ENCODE measurements around the gene ZNF780A. TPM values are rescaled to one million over a fixed set of nuclear protein-coding genes. Genes with fewer than 3 reads are reported as not detected.

Gene ZNF780A
- total RNA-seq, 1 donor from 2014 or later: 23.8 TPM

DNA sequence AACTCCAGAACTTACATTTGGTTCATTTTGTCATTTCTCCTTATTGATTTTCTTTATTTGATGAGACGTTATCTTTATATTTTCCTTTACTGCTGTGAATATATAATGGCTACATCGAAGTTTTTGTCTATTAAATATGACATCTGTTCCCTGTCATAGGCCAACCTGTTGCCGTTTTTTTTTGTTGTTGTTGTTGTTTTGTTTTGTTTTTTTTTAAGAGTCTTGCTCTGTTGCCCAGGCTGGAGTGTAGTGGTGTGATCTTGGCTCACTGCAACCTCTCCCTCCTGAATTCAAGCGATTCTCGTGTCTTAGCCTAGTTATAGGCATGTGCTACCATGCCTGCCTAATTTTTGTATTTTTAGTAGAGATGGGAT lies 64.2 kb downstream of the ZNF780A start:
- peaks cover 34% of the 10 kb centered on the region for H3K9me3 Mint-ChIP-seq
- DNase-seq (no peak), ATAC-seq (ENCODE audit: low read depth) (no peak)
- H3K27me3 Mint-ChIP-seq: no peaks in the 10 kb centered on the region
- intact Hi-C loops (cut with micrococcal nuclease): no loop called here
- H3K36me3 Mint-ChIP-seq (ENCODE audit: low read depth): peaks cover 17% of the 10 kb centered on the region
- H3K4me1 Mint-ChIP-seq: no peaks in the 10 kb centered on the region
- TF ChIP-seq, protein P1, sequence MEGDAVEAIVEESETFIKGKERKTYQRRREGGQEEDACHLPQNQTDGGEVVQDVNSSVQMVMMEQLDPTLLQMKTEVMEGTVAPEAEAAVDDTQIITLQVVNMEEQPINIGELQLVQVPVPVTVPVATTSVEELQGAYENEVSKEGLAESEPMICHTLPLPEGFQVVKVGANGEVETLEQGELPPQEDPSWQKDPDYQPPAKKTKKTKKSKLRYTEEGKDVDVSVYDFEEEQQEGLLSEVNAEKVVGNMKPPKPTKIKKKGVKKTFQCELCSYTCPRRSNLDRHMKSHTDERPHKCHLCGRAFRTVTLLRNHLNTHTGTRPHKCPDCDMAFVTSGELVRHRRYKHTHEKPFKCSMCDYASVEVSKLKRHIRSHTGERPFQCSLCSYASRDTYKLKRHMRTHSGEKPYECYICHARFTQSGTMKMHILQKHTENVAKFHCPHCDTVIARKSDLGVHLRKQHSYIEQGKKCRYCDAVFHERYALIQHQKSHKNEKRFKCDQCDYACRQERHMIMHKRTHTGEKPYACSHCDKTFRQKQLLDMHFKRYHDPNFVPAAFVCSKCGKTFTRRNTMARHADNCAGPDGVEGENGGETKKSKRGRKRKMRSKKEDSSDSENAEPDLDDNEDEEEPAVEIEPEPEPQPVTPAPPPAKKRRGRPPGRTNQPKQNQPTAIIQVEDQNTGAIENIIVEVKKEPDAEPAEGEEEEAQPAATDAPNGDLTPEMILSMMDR (IDR thresholded peaks at IDR 0.05): no peak
- no peak overlapping the region for H3K27ac Mint-ChIP-seq
- CTCF ChIA-PET: no interaction called here
- H3K4me3 Mint-ChIP-seq: no peak overlapping the region
- POLR2A ChIA-PET: interaction anchor here (0.6 kb wide), 1 partner anchor 32 kb away, joined by 4 read pairs; no protein-coding TSS in a partner anchor

DNA sequence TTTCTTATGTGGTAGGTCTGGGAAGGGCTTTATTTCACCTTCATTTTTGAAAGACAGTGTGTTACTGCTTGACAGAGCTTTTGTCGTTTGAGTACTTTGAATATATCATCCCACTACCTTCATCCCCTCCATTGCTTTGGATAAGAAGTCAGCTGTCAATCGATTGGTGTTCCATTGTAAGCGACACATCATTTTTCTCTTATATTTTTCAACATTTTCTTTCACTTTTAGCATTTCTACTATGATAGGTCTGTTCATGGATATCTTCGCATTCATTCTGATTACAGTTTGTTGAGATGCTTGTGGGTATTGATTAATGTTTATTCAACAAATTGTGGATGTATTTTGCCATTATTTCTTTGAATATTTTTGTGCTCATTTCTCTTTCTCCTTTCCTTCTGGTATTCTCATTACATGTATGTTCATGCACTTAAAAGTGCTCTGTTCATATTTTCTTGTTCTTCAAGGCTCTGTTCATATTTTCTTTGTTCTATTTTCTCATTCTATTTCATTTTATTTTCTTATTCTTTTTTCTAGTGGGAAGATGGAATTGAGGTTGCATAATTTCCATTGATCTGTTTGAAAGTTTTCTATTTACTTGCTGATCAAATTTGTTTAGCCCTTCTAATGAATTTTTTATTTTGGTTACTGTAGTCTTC lies 64.7 kb downstream of the ZNF780A start:
- DNase-seq: no peak
- no peaks in the 10 kb centered on the region for H3K4me1 Mint-ChIP-seq
- no peak for ATAC-seq (ENCODE audit: low read depth)
- ChIA-PET CTCF (no interaction called here), POLR2A (interaction anchor here (0.6 kb wide), 1 partner anchor 29 kb away, joined by 6 read pairs; no protein-coding TSS in a partner anchor)
- no peak overlapping the region for H3K4me3 Mint-ChIP-seq
- peaks cover 33% of the 10 kb centered on the region for H3K9me3 Mint-ChIP-seq
- TF ChIP-seq, protein P1 (IDR thresholded peaks at IDR 0.05): no peak
- peaks cover 17% of the 10 kb centered on the region for H3K36me3 Mint-ChIP-seq (ENCODE audit: low read depth)
- intact Hi-C loops (cut with micrococcal nuclease): no loop called here
- H3K27me3 Mint-ChIP-seq: no peaks in the 10 kb centered on the region
- no peak overlapping the region for H3K27ac Mint-ChIP-seq

DNA sequence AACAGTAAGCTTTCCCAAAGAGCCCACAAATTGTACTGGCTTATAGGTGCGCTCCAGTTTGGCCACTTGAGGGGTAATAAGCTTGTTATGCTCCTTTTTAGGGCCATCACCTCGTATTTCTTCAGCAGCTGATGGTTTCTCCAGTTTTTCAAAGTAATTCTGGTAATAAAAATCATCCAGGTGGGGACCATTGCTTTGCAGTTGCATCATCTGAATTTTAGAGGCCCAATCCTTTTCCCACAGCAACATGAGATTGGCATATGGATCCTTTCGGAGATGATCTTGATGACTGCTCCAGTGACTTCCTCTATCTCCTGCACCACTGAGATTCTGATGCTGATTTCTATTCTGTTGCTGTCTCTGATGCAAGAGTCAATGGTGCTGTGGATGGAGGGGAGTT lies 66.8 kb downstream of the ZNF780A start:
- Mint-ChIP-seq H3K4me1 (no peaks in the 10 kb centered on the region), H3K4me3 (no peak overlapping the region), H3K36me3 (ENCODE audit: low read depth) (peaks cover 11% of the 10 kb centered on the region), H3K9me3 (peaks cover 37% of the 10 kb centered on the region), H3K27me3 (no peaks in the 10 kb centered on the region), H3K27ac (no peak overlapping the region)
- intact Hi-C loops (cut with micrococcal nuclease): no loop called here
- DNase-seq (no peak), ATAC-seq (ENCODE audit: low read depth) (no peak)
- POLR2A ChIA-PET: no interaction called here
- TF ChIP-seq, protein P1 (IDR thresholded peaks at IDR 0.05): no peak
- CTCF ChIA-PET: no interaction called here

Other genes starting within 250 kb of the ZNF780A start
- 420 and 482 TPM in 2 replicates for gene FBL, start 244.6 kb downstream of the ZNF780A start, total RNA-seq
- gene FCGBP, start 156.3 kb downstream of the ZNF780A start, total RNA-seq: 5.8 and 6.1 TPM in 2 replicates
- gene PSMC4, start 119.8 kb downstream of the ZNF780A start, total RNA-seq: 109 and 115 TPM in 2 replicates
- 5.8 and 11.6 TPM in 2 replicates for gene ZNF546, start 93.9 kb downstream of the ZNF780A start, total RNA-seq
- 36.4 and 51.1 TPM in 2 replicates for gene ZNF780B, start 34.7 kb downstream of the ZNF780A start, total RNA-seq
- 16.4 and 20.5 TPM in 2 replicates for gene MAP3K10, start 100.5 kb upstream of the ZNF780A start, total RNA-seq
- gene TTC9B, start 127.4 kb upstream of the ZNF780A start, total RNA-seq: not detected in 2 replicates
- gene CCNP, start 135.7 kb upstream of the ZNF780A start, total RNA-seq: 0.16 and 0.42 TPM in 2 replicates
- gene AKT2, start 194.4 kb upstream of the ZNF780A start, total RNA-seq: 157 and 176 TPM in 2 replicates